IMR-90 (cell line): Measurements from ENCODE around the gene SORBS1. TPM values are rescaled to one million over a fixed set of nuclear protein-coding genes. Genes with fewer than 3 reads are reported as not detected.

Source experiments
- ATAC-seq: fragments of 200-7000 bp; cut with Tn5 transposase; 2 replicates; pipeline ENCODE4 v1.9.1; 2020; ENCODE audit warnings: low read depth, mild to moderate bottlenecking, moderate library complexity
- BruUV-seq: library from RNA; stranded (reverse); fragments of 400-500 nt; replicated peaks from 2 replicates; lab custom pipeline; 2021; lab: Mats Ljungman, UMichigan
- CTCF ChIA-PET: fragments of 300-600 bp; formaldehyde crosslinking; extraction: SDS; loops from one replicate; lab custom pipeline; 2021; ENCODE audit warnings: antibody characterized with exemption; lab: Yijun Ruan, JAX
- POLR2A ChIA-PET: fragments of 300-600 bp; sonication (Branson Sonifier 250); formaldehyde crosslinking; loops from one replicate; lab custom pipeline; 2022; ENCODE audit warnings: antibody characterized with exemption; ENCODE audit not compliant: unreplicated experiment; lab: Charles Lee
- DNase-seq: peaks from one replicate; pipeline ENCODE4 v3.0.0; 2013
- H2AFZ ChIP-seq: replicated peaks from 2 replicates; pipeline ENCODE3; 2013; ENCODE audit warnings: low read length, mild to moderate bottlenecking; ENCODE audit not compliant: poor library complexity
- H2AK5ac ChIP-seq: 2 replicates; pipeline ENCODE4 v1.6.1; 2013; ENCODE audit warnings: low read depth, low read length, inconsistent platforms
- H2AK9ac ChIP-seq: replicated peaks from 2 replicates; pipeline ENCODE3; 2013; ENCODE audit warnings: mild to moderate bottlenecking, low read depth, low read length, moderate library complexity; ENCODE audit not compliant: poor library complexity
- H2BK120ac ChIP-seq: 2 replicates; pipeline ENCODE4 v1.6.1; 2013; ENCODE audit warnings: low read depth, low read length, inconsistent platforms
- H2BK15ac ChIP-seq: 3 replicates; pipeline ENCODE4 v1.6.1; 2013; ENCODE audit warnings: low read depth, low read length, inconsistent platforms
- H2BK20ac ChIP-seq: 2 replicates; pipeline ENCODE4 v1.6.1; 2013; ENCODE audit warnings: low read depth, mild to moderate bottlenecking, inconsistent platforms, low read length, moderate library complexity
- H2BK5ac ChIP-seq: 2 replicates; pipeline ENCODE4 v1.6.1; 2013; ENCODE audit warnings: mild to moderate bottlenecking, low read depth, low read length, inconsistent platforms; ENCODE audit not compliant: poor library complexity, severe bottlenecking
- H3K14ac ChIP-seq: replicated peaks from 2 replicates; pipeline ENCODE4 v1.6.1; 2013; ENCODE audit warnings: low read depth, low read length, inconsistent platforms
- H3K18ac ChIP-seq: 2 replicates; pipeline ENCODE4 v1.6.1; 2013; ENCODE audit warnings: low read depth, low read length, control low read depth
- H3K23ac ChIP-seq: 2 replicates; pipeline ENCODE4 v1.6.1; 2013; ENCODE audit warnings: low read depth, low read length, inconsistent platforms
- H3K27ac ChIP-seq: 2 replicates; pipeline ENCODE4 v1.5.1; 2013; ENCODE audit warnings: mild to moderate bottlenecking, control low read depth, low read length; ENCODE audit not compliant: insufficient read depth
- H3K27me3 ChIP-seq: 2 replicates; pipeline ENCODE4 v1.6.1; 2013; ENCODE audit warnings: low read length; ENCODE audit not compliant: control insufficient read depth, insufficient read depth
- H3K36me3 ChIP-seq: 2 replicates; pipeline ENCODE4 v1.6.1; 2013; ENCODE audit warnings: low read length, mixed read lengths; ENCODE audit not compliant: control insufficient read depth, insufficient read depth
- H3K4ac ChIP-seq: 2 replicates; pipeline ENCODE4 v1.6.1; 2013; ENCODE audit warnings: low read depth, low read length, inconsistent platforms
- H3K4me1 ChIP-seq: 2 replicates; pipeline ENCODE4 v1.6.1; 2013; ENCODE audit warnings: low read length, mixed read lengths; ENCODE audit not compliant: control insufficient read depth, insufficient read depth
- H3K4me2 ChIP-seq: 2 replicates; pipeline ENCODE4 v1.6.1; 2013; ENCODE audit warnings: low read depth, mild to moderate bottlenecking, control low read depth, low read length, moderate library complexity
- H3K4me3 ChIP-seq: 2 replicates; pipeline ENCODE4 v1.5.1; 2013; ENCODE audit warnings: low read depth, mild to moderate bottlenecking, control low read depth, low read length, moderate library complexity; ENCODE audit not compliant: insufficient read depth
- H3K56ac ChIP-seq: 2 replicates; pipeline ENCODE4 v1.6.1; 2013; ENCODE audit warnings: low read length, inconsistent platforms; ENCODE audit not compliant: insufficient read depth; ENCODE audit errors: extremely low read depth
- H3K79me1 ChIP-seq, 2 experiments: 2 replicates each; pipeline ENCODE4 v1.6.1; 2013; ENCODE audit warnings: low read length in 2 of 2, inconsistent platforms in 1 of 2, low read depth in 1 of 2
- H3K9ac ChIP-seq: 2 replicates; pipeline ENCODE4 v1.6.1; 2013; ENCODE audit warnings: low read depth, low read length, control low read depth
- H3K9me1 ChIP-seq: 2 replicates; pipeline ENCODE4 v1.6.1; 2013; ENCODE audit warnings: low read length, inconsistent platforms; ENCODE audit not compliant: insufficient read depth
- H3K9me3 ChIP-seq: 2 replicates; pipeline ENCODE4 v1.6.1; 2013; ENCODE audit warnings: low read length; ENCODE audit not compliant: control insufficient read depth, insufficient read depth
- H4K20me1 ChIP-seq: 2 replicates; pipeline ENCODE4 v1.6.1; 2013; ENCODE audit warnings: low read length, inconsistent platforms; ENCODE audit not compliant: insufficient read depth
- H4K5ac ChIP-seq: 2 replicates; pipeline ENCODE4 v1.6.1; 2013; ENCODE audit warnings: mild to moderate bottlenecking, low read depth, low read length, control low read depth
- H4K8ac ChIP-seq, 2 experiments: 2 replicates each; pipeline ENCODE4 v1.6.1; 2013; ENCODE audit warnings: low read depth in 2 of 2, low read length in 2 of 2, control low read depth in 1 of 2, inconsistent platforms in 1 of 2
- H4K91ac ChIP-seq: 2 replicates; pipeline ENCODE4 v1.6.1; 2013; ENCODE audit warnings: low read depth, low read length, inconsistent platforms; ENCODE audit not compliant: insufficient read depth
- BHLHE40 ChIP-seq: fragments of 150-350 bp; IDR thresholded peaks from 2 replicates; pipeline ENCODE4 v1.6.1; 2016; ENCODE audit warnings: mild to moderate bottlenecking, low read depth, low read length
- CTCF ChIP-seq: conservative IDR thresholded peaks from 2 replicates; pipeline ENCODE4 v1.5.1; 2012; ENCODE audit warnings: mild to moderate bottlenecking, low read depth, low read length, improper control_type of control experiment
- ELK1 ChIP-seq: fragments of 150-350 bp; IDR thresholded peaks from 2 replicates; pipeline ENCODE4 v1.6.1; 2016; ENCODE audit warnings: low read depth, mild to moderate bottlenecking, low read length, moderate library complexity, borderline replicate concordance
- MAFK ChIP-seq: IDR thresholded peaks from 2 replicates; pipeline ENCODE4 v1.6.1; 2012; ENCODE audit warnings: low read depth, low read length, improper control_type of control experiment
- MAZ ChIP-seq: IDR thresholded peaks from 2 replicates; pipeline ENCODE4 v1.6.1; 2012; ENCODE audit warnings: low read depth, mild to moderate bottlenecking, low read length, improper control_type of control experiment, moderate library complexity, borderline replicate concordance
- MXI1 ChIP-seq: IDR thresholded peaks from 2 replicates; pipeline ENCODE4 v1.6.1; 2012; ENCODE audit warnings: low read depth, mild to moderate bottlenecking, low read length, moderate library complexity, borderline replicate concordance
- POLR2A ChIP-seq: IDR thresholded peaks from 2 replicates; pipeline ENCODE4 v1.6.1; 2012; ENCODE audit warnings: mild to moderate bottlenecking, low read depth, low read length
- RAD21 ChIP-seq: IDR thresholded peaks from 2 replicates; pipeline ENCODE4 v1.6.1; 2012; ENCODE audit warnings: low read length, improper control_type of control experiment
- RFX5 ChIP-seq: IDR thresholded peaks from 2 replicates; pipeline ENCODE4 v1.8.0; 2012; ENCODE audit warnings: low read depth, mild to moderate bottlenecking, low read length, moderate library complexity
- SMC3 ChIP-seq: fragments of 150-350 bp; IDR thresholded peaks from 2 replicates; pipeline ENCODE4 v1.6.1; 2016; ENCODE audit warnings: low read depth, mild to moderate bottlenecking, antibody characterized with exemption, low read length, moderate library complexity
- WGBS, 2 experiments: methylation state at CpG; one replicate each; pipeline versions ENCODE4 v1.1.5 to v1.1.7; 2013; ENCODE audit warnings: missing lambda C conversion rate in 2 of 2; ENCODE audit not compliant: insufficient read length in 1 of 2; ENCODE audit errors: extremely low coverage in 2 of 2; 5-methylcytosine and 5-hydroxymethylcytosine counted together
- dilution Hi-C: fragments of 300-500 bp; cut with HindIII; formaldehyde crosslinking; loops from one replicate; pipeline ENCODE4 v1.14.3; 2018; ENCODE audit warnings: low sequenced_read_pairs; ENCODE audit not compliant: unreplicated experiment
- in situ Hi-C: fragments of 300-500 bp; cut with MboI; formaldehyde crosslinking; loops from 3 replicates; pipeline ENCODE4 v1.14.3; 2019; ENCODE audit warnings: low sequenced_read_pairs, inconsistent platforms, mixed read lengths
- intact Hi-C: fragments of 100-400 bp; cut with micrococcal nuclease; formaldehyde crosslinking; loops from 2 replicates; pipeline ENCODE4 v1.10.0; 2022
- polyA plus RNA-seq, 3 experiments: library from polyadenylated mRNA; depleted of rRNA; stranded (reverse); fragments of >200 nt; gene quantifications; 2 replicates each; pipeline ENCODE4 v1.2.3, GENCODE V29; 2012; ENCODE audit warnings: low replicate concordance in 1 of 3
- total RNA-seq: library from RNA; depleted of rRNA; stranded (reverse); fragments of >200 nt; gene quantifications from 2 replicates; pipeline ENCODE4 v1.2.3, GENCODE V29; 2012

Gene SORBS1
- total and polyA plus RNA-seq, 2 of the 4 experiments (the other 2 are of a cell fraction): 0.18 to 0.32 TPM

- H2BK20ac ChIP-seq: no peak overlapping the region
- in situ Hi-C loops: no loop called here
- 75% methylated on average over 5 of the region's 8 CpGs; no CpG with 5 or more reads in 1 of the 2 experiments for WGBS, 2 experiments
Observed at GRCh38 chr10:95556994-95557767, 4.0 kb downstream of the SORBS1 start.

More at GRCh38 chr10:95556994-95557767, 4.0 kb downstream of the SORBS1 start:
- Histone ChIP-seq H4K8ac (no peak overlapping the region), H2BK5ac (no peak overlapping the region), H2AFZ (no peak overlapping the region), H3K4me1 (no peaks in the 10 kb centered on the region), H3K36me3 (no peaks in the 10 kb centered on the region), H3K27ac (no peak overlapping the region), H2AK5ac (no peak overlapping the region), H3K18ac (no peak overlapping the region), H3K56ac (no peak overlapping the region), H4K20me1 (no peaks in the 10 kb centered on the region), H3K9ac (no peak overlapping the region), H3K79me1 (no peaks in the 10 kb centered on the region), H3K27me3 (peaks cover 22% of the 10 kb centered on the region), H4K91ac (no peak overlapping the region), H4K5ac (no peak overlapping the region), H3K4me3 (no peak overlapping the region), H3K4me2 (no peak overlapping the region), H3K9me1 (no peaks in the 10 kb centered on the region), H3K14ac (no peak overlapping the region), H3K23ac (no peak overlapping the region), H2BK15ac (no peak overlapping the region), H3K4ac (no peak overlapping the region), H3K9me3 (no peaks in the 10 kb centered on the region), H2AK9ac (no peak overlapping the region), H2BK120ac (no peak overlapping the region)
- DNase-seq (no peak), ATAC-seq (no peak)
- POLR2A ChIA-PET: no interaction called here
- BruUV-seq: no TSS peak
- CTCF ChIA-PET: interaction anchor here (0.6 kb wide), 1 partner anchor 12 kb away, joined by 3 read pairs; no protein-coding TSS in a partner anchor
- intact Hi-C loops (no loop called here), dilution Hi-C loops (no loop called here)
- TF ChIP-seq POLR2A (no peak), RAD21 (no peak), BHLHE40 (no peak), MXI1 (no peak), ELK1 (no peak), SMC3 (no peak), MAZ (no peak), MAFK (no peak), CTCF (no peak), RFX5 (no peak)
